ENCODE results near the gene USP20.
A peak's percentile ranks its signal among the peaks of the same experiment; 100 is the strongest.
"Not testable (repeated sequence)": the region's sequence is repeated elsewhere in the genome, so short reads cannot be mapped to it uniquely, and the experiment has no call there.

USP20 gene

DNA sequence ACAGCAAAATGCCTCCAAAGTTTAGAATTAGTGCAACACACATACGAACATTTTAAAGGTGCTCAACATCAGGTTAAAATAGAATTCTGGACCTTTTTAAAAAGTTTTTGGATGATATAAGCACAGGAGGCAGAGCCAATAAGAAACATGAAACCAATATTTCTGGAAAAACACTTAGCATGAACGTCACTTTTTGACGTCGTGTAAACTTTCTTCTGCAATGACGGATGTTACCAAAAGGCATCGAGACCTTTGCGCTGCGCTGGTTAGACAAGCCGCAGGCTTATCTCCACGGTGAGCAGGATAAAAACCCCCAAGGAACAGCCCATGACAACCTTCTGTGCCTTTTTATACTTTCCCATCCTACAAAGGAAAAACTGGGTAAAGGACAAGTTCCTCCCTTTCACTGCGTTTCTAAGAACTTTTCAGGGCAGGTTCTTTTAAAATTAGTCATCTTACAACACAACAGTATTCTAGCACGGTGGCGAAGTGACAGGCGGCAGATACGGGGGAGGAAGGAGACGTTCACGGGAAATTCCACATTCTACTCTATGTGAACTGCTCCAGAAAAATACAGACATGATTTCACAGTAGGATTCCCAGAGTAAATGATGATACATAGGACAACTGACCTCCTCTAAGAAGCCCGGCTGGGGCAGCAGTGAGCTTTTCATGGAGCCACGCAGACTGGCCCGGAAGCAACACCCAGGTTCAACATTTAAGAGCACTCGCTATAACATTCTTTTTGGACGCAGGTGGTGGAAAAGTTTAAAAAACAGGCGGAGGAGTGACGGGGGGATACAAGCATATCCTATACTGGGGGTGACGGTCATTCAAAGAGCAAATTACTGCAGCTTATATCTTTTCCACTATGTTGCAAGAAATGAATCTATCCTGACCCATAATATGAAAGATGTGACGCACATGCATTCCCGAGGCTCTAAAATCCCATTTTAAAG is 52.4 kb downstream of the USP20 start:
- peaks cover 0 to 49% (median 41%) of the 10 kb centered on the region in 4 donors for H3K4me1 ChIP-seq
- H3K27me3 ChIP-seq: no peaks in the 10 kb centered on the region
- TF ChIP-seq, protein P1, sequence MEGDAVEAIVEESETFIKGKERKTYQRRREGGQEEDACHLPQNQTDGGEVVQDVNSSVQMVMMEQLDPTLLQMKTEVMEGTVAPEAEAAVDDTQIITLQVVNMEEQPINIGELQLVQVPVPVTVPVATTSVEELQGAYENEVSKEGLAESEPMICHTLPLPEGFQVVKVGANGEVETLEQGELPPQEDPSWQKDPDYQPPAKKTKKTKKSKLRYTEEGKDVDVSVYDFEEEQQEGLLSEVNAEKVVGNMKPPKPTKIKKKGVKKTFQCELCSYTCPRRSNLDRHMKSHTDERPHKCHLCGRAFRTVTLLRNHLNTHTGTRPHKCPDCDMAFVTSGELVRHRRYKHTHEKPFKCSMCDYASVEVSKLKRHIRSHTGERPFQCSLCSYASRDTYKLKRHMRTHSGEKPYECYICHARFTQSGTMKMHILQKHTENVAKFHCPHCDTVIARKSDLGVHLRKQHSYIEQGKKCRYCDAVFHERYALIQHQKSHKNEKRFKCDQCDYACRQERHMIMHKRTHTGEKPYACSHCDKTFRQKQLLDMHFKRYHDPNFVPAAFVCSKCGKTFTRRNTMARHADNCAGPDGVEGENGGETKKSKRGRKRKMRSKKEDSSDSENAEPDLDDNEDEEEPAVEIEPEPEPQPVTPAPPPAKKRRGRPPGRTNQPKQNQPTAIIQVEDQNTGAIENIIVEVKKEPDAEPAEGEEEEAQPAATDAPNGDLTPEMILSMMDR (IDR thresholded peaks at IDR 0.05): no peak
- intact Hi-C loops (cut with DNase I; ENCODE audit: low total_unique reads): loop anchor here (5.0 to 10.0 kb wide), 2 partner anchors 57 to 170 kb away; no protein-coding TSS in a partner anchor
- peak overlapping the region; percentile 73 to 85 for H3K27ac ChIP-seq
- H3K4me3 ChIP-seq: no peak overlapping the region
- DNase-seq: peak in 1 of 2 donors; percentile 54
- H3K9me3 ChIP-seq: no peaks in the 10 kb centered on the region
- H3K36me3 ChIP-seq: peaks cover 4 to 27% (median 26%) of the 10 kb centered on the region in 3 donors

DNA sequence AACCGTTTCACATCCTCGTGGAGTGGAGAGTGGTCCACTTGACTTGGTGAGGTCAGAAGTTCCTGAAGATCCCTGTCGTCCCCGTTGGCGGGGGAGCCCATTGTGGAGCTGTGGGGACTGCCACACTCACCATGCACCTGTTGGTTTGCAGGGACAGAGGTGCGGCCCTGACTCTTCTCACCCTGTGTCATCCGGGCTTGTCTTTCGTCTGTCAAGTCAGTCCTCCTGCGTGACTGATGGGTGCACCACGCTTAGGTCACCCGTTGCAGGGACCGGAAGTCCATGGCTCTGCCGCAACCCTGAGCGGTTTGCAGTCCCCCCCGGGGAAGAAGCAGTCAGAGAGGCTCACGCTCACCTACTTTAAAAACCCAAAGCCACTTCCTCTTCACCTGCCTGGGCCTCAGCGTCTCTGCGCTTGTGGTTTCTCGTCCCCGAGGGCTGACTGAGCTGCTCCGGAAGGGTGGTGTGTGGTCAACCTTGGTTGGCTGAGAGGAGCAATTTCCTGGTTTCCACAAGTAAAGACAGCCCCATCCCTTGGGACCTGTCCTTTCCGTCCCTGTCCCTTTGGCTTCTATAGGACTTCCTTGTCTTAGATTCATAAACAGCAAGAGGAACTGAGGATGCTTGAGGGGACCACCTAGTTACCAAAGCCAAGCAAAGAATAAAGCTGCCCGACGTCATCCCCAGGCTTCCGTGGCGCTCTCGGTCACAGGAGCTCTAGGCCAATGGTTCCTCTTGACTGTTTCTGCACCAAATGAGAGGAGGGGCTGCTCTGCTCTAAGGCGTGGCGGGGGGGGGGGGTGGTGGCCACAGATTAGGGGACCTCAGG is 53.2 kb downstream of the USP20 start:
- intact Hi-C loops (cut with DNase I; ENCODE audit: low total_unique reads): loop anchor here (5.0 to 10.0 kb wide), 2 partner anchors 56 to 169 kb away; no protein-coding TSS in a partner anchor
- H3K4me3 ChIP-seq: no peak overlapping the region
- peaks cover 0 to 55% (median 46%) of the 10 kb centered on the region in 4 donors for H3K4me1 ChIP-seq
- H3K27ac ChIP-seq: peak overlapping the region in 1 of 2 donors; percentile 7
- H3K9me3 ChIP-seq: no peaks in the 10 kb centered on the region
- peaks cover 4 to 27% (median 26%) of the 10 kb centered on the region in 3 donors for H3K36me3 ChIP-seq
- H3K27me3 ChIP-seq: no peaks in the 10 kb centered on the region
- no peak for DNase-seq
- TF ChIP-seq, protein P1 (IDR thresholded peaks at IDR 0.05): no peak

DNA sequence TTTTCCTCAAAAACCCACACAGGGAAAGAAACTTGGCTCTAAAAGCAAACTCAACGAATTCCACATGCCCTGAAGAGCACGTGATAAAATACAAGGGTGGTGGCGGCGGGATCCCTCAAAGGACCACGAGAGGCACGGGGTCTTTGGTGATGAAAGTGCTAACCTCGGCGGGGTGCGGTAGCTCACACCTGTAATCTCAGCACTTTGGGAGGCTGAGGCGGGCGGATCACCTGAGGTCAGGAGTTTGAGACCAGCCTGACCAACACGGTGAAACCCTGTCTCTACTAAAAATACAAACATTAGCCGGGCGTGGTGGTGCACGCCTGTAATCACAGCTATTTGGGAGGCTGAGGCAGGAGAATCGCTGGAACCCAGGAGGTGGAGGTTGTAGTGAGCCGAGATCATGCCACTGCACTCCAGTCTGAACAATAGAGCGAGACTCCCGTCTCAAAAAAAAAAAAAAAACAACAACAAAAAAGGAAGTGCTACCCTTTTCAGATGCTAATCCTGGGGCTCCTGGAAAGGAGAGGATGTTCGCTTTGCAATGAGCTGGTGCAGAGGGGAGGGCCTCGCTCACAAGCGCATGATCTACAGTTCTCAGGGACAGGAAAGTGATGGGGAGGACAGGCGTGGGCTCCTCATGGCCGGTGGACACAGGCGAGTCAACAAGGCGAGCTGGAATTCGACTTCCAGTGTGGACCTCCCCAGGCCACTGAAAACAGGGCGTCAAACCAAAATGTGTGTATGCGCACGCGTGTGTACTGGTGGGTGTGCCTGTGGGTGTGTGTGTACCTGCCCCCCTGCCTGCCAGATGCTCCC is 54.1 kb downstream of the USP20 start:
- Histone ChIP-seq H3K36me3 (peaks cover 5 to 31% (median 29%) of the 10 kb centered on the region in 3 donors), H3K4me3 (no peak overlapping the region), H3K9me3 (no peaks in the 10 kb centered on the region), H3K4me1 (peaks cover 0 to 47% (median 38%) of the 10 kb centered on the region in 4 donors), H3K27me3 (no peaks in the 10 kb centered on the region), H3K27ac (no peak overlapping the region)
- TF ChIP-seq, protein P1 (IDR thresholded peaks at IDR 0.05): no peak
- intact Hi-C loops (cut with DNase I; ENCODE audit: low total_unique reads): loop anchor here (5.0 to 10.0 kb wide), 2 partner anchors 55 to 168 kb away; no protein-coding TSS in a partner anchor
- no peak for DNase-seq

DNA sequence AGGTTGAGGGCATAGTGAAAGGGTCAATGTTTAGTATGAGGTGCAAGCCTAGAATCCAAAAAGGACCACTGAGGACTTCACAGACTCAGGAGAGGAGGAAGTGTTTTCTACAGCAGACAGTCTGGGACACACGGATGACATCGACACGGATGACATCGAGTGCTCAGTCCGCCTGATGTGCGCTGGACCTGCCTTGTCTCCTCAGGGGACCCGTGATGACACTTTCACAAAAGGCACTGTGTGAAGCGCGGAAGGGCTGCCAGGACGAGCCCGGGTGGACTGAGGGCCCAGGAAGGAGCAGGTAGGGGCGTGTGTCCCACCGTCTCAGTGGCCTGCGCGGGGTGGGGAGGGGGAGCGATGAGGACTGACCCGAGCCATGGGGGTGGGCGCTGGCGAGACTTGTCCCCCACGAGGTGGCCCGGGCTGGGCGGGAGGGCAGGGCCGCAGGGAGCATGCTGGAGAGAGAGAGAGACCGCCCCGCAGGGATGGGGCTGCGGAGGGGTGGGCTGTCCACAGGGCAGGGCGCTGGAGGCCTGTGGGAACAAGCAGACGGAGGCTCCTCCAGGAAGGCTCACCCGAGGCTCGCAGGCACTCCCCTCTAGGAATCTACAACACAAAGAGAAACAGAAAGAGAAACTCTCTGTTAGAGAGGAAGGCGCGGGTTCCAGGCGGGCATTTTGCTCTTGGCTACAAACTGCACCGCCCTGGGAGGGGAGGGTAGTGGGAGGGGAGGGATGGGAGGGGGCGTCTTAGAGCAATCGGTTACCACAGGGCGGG is 54.9 kb downstream of the USP20 start:
- H3K36me3 ChIP-seq: peaks cover 13 to 39% (median 37%) of the 10 kb centered on the region in 3 donors
- TF ChIP-seq, protein P1 (IDR thresholded peaks at IDR 0.05): no peak
- H3K27ac ChIP-seq: peak overlapping the region in 1 of 2 donors; percentile 17
- H3K4me1 ChIP-seq: peaks cover 0 to 41% (median 30%) of the 10 kb centered on the region in 4 donors
- no peaks in the 10 kb centered on the region for H3K27me3 ChIP-seq
- H3K4me3 ChIP-seq: no peak overlapping the region
- intact Hi-C loops (cut with DNase I; ENCODE audit: low total_unique reads): loop anchor here (5.0 to 10.0 kb wide), 2 partner anchors 55 to 167 kb away; no protein-coding TSS in a partner anchor
- H3K9me3 ChIP-seq: no peaks in the 10 kb centered on the region
- no peak for DNase-seq

DNA sequence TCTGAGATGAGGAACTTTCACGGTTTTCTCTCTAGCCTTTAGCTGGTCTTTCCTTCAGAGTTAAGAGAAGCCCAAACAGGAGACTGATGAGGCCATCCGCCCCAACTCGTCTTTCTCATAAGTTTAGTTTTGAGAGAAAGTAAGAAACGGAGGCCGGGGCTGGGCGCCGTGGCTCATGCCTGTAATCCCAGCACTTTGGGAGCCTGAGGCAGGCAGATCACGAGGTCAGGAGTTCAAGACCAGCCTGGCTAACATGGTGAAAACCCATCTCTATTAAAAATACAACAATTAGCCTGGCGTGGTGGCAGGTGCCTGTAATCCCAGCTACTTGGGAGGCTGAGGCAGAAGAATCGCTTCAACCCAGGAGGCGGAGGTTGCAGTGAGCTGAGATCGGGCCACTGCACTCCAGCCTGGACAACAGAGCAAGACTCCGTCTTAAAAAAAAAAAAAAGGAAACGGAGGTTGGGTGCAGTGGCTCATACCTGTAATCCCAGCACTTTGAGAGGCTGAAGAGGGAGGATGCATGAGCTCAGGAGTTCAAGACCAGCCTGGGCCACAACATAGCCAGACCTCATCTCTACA is 55.6 kb downstream of the USP20 start:
- DNase-seq; intact Hi-C loops (cut with DNase I; ENCODE audit: low total_unique reads); H3K27me3 ChIP-seq; H3K4me3 ChIP-seq; H3K9me3 ChIP-seq: not testable (repeated sequence)
- H3K36me3 ChIP-seq: peaks cover 20 to 46% (median 44%) of the 10 kb centered on the region in 3 donors
- peak overlapping the region; percentile 17 to 68 for H3K27ac ChIP-seq
- peaks cover 0 to 36% (median 25%) of the 10 kb centered on the region in 4 donors for H3K4me1 ChIP-seq

Measured in tibial artery (tissue), 4 donors.